SIG-M5 treated with dmso at 0.1 percent for 504 hours (cell line): ENCODE measurements around the gene PTPRU.

Experiments used
- DNase-seq: peaks from one replicate; lab custom pipeline; 2025; ENCODE audit not compliant: unreplicated experiment; lab: John Stamatoyannopoulos, UW

Gene PTPRU

DNA sequence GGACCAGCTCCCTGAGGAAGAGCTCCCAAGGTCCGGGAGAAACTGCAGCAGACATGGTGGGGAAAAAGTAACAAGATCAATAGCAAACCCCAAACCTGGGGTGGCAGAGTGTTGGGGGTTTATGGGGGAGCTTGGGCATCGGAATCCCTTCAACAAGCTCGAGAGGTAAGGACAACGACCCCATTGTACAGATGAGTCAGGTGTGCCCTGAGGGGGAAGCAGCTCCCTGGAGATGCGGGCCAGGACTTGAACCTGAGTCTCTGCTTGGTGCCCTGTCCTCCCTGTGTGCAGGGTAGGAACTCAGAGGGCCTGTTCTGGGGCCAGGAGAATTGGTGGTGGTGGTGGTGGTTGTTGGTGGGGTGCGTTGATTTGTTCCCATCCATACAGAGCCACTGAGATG is 125.4 kb downstream of the PTPRU start:
- DNase-seq: no peak

DNA sequence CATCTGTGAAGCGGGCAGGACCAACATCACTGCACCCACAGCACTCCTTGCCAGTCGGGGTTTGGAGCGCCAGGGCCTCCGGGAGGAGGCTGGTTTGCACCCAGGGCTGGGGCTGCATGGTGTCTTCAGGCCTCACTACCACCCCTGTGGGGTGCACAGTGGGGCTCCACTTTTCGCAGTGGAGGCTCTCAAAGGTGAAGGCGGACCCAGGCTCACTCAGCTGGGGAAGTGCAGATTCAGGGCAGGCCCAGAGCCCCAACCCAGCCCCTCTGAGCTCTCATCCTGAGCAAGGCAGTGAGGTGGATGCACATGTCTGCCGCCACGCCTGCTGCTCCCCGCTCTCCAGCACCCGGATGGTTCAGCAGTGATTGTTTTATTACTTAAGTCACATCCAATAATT is 125.8 kb downstream of the PTPRU start:
- no peak for DNase-seq

DNA sequence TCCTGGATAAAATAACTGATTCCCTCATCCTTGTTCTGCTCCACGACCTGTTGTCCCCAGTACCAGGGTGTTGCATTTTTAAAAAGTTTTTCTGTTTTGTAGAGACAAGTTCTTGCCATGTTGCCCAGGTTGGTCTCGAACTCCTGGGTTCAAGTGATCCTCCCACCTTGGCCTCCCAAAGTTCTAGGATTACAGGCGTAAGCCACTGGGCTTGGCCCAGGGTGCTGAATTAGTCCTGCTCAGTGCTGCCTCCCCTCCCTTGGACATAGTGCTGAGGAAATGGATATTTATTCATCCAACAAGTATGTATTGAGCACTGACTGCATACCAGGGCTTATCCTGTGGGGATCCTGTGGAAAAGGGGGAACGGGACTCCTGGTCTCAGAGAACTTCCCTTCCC is 126.4 kb downstream of the PTPRU start:
- no peak for DNase-seq

DNA sequence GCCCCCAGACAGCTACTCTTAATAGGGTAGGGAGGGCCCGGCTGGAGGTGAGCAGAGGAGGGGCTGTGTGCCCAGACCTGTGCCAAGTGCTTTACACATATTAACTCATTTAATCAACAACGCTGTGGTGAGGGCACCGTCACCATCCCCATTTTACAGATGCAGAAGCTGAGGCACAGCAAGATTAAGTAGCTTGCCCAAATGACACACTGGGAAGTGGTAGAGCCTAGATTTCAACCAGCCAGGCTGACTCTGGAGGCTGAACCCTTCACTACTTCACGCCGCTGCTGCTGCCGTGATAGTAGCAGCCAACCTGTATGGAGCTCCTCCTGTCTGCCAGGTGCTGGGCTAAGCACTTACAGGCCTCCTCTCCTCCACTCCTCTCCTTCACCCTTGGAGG is 127.2 kb downstream of the PTPRU start:
- DNase-seq: no peak

DNA sequence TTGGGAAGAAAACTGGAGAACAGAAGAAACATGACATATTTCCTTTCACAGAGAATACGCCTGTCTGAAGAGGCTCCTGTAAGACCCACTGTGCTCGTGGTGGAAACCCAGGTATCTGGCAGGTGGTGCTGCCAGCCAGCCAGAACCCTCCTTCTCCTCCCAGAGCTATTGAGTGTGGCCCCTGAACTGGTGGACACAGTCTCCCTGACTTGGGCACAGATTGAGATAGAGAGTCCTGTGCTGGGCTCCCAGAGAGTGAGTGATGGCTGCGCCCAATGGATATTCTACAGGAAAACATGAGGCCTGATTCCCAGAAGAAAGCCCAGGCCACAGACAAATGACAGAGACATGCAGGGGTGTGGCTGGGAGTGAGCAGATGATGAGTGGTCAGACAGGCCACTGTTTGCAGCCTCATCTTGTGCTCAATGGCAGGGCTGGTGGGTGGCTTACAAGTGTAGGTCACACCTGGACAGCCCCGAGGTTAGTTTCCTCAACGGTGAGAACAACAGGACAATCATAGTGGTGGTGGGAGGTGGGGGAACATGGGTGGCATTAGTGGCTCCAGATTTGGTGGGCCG is 127.9 kb downstream of the PTPRU start:
- DNase-seq: no peak

DNA sequence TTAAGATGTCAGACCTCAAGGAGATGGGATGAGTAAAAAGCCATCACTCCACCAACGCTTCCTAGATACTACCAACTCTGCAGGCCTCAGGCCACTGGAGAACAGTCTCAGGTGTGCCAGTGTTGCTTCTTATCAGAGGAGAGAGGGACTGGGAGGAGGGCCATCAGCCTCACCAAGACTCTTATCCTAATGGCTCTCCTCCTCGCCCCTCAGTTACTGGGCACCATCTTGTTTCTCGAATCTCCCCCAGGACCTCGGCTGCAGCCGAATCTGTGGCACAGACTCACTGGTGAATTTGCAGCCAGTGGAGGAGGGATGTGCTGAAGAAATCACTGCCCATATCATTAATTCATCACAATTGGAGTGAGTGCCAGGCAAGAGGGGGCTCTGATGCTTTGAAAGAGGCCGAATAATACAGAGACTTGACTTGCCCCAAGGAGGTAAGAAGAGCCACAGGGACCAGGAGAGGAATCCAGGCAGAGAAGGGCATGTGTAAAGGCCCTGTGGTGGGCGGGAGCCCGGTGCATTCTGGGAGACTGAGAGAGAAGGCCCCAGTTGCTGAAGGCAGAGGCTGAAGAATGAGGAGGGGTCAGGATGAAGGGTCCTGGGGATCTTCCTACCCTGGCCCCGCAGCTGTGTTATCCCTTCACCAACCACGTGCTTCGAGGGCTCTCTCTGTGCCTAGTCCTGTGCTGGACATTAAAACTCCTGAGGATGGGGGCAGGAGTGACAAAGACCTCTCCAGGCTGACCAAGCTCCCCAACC is 129.8 kb downstream of the PTPRU start:
- no peak for DNase-seq

DNA sequence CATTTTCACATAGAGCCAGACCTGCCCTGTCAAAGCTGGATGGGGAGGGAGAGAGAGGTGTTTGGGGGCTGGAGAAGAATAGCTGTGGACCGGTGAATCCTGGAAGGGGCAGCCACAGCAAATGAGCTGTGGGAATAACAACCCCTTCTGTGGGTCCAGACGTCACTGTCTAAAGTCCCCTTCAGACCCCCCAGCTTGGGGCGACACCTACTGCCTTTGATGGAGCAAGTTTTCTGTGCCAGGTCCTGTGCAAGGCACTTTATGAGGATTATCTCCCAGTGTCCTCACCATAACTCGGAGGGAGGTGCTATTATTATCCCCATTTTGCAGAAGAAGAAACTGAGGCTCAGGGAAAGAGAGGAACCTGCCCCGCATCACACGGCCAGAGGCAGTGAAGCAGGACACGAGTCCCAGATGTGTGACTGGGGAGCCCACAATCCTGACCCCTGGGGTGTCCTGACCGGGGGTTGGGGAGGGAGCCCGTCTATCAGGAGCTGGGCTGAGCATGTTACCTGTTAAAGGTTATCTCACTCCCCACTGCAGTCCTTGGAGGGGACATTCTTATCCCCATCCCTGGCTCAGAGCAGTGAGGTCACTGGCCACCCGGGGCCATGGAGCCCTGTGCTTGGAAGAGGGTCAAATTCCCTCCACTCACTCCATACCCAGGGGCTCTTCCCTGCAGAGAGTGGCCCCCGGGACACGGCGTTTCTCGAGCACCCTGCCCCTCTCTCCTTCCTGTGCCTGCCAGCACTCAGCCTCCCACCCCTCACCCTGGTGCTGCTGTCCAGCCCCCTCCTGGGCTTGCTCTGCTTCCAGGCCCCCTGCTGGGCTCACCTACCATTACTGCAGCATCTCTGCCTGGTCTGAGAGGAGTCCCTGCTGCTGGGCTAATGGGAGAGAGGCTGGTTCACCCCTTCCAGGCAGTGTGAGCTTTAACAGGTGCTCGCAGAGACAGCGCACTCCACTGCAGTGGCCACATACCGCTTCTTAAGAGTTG is 132.9 kb downstream of the PTPRU start:
- no peak for DNase-seq

DNA sequence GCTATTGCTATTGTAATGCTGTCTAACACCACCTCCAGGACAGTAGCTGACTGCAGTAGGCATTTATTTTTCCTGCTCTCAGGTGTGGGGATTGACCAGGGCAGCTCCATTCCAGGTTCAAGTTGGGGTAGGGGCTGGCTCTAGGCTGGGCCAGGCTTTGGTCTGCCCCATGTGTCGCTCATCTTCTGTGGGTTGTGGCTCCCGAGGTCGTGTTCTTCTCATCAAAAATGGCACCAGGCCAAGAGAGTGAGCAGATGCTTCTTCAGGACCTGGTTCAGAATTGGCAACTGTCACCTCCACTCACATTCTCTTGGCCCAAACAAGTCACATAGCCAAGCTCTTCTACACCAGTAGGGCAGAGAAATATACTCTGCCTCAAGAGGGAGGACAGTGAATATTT is 133.7 kb downstream of the PTPRU start:
- no peak for DNase-seq

DNA sequence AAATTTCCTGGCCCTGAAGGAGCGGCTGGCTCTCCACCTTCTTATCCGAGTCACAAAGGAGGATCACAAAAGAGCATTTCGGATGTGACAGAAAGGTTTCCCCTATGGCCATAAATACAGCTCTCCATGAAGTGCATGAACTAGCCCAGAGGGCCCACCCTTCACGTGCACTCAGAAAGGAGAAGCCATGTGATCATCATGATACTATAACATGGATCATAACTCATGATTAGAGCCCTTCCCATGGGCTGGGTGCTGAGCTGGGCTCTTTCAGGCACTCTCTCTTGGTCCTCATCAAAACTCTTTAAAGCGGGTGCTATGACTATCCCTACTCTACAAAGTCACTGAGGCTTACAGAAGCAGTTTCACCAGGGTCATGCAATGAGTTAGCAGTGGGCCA is 135.0 kb downstream of the PTPRU start:
- DNase-seq: no peak

DNA sequence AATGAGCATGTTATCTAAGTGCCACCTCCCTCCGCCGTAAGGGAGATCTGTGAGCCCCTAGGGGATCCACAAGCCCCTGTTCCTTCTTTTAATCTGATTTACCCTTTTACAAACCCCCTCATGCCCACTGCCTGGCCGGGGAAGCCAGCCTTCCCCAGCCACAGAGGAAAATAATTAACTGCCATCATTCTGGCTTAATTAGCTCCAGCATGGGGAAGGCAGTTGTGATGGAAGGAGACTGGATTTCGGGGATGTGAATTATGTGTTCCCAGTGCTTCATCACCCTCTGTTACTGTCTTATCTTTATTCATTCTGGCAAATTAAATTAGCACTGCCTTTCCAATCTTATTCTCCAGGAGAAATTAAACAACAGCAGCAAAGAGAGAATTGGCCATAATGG is 135.8 kb downstream of the PTPRU start:
- no peak for DNase-seq
